PC-9 (cell line): Measurements from ENCODE around the gene COL15A1. TPM values are rescaled to one million over a fixed set of nuclear protein-coding genes. Genes with fewer than 3 reads are reported as not detected.

Experiments
- BruUV-seq: library from RNA; stranded (reverse); fragments of 400-500 nt; replicated peaks from 2 replicates; lab custom pipeline; 2021; lab: Mats Ljungman, UMichigan
- CTCF ChIA-PET: fragments of 300-600 bp; sonication (Branson Sonifier 250); formaldehyde crosslinking; loops from one replicate; lab custom pipeline; 2022; ENCODE audit warnings: antibody characterized with exemption; lab: Charles Lee
- POLR2A ChIA-PET: fragments of 300-600 bp; sonication (Branson Sonifier 250); formaldehyde crosslinking; loops from one replicate; lab custom pipeline; 2022; ENCODE audit warnings: antibody characterized with exemption; ENCODE audit not compliant: unreplicated experiment; lab: Charles Lee
- DNase-seq, 2 experiments: peaks; one replicate each; pipeline versions ENCODE4 v3.0.0 to v3.0.0-alpha.2; 2015 to 2022; ENCODE audit warnings: mixed read lengths in 1 of 2
- H2AFZ ChIP-seq: fragments of 200-600 bp; sonication (generic); 2 replicates; pipeline ENCODE4 v1.8.1; 2017; ENCODE audit warnings: antibody characterized with exemption
- H3F3A ChIP-seq: fragments of 200-600 bp; sonication (generic); 2 replicates; pipeline ENCODE4 v1.8.1; 2017; ENCODE audit warnings: antibody characterized with exemption, mild to moderate bottlenecking, low read depth; ENCODE audit not compliant: insufficient read depth
- H3K27ac ChIP-seq: fragments of 200-600 bp; sonication (generic); 2 replicates; pipeline ENCODE4 v1.6.1; 2016; ENCODE audit warnings: mixed run types
- H3K27me3 ChIP-seq: fragments of 200-600 bp; sonication (generic); 2 replicates; pipeline ENCODE4 v1.6.1; 2016; ENCODE audit warnings: low read depth, mixed run types; ENCODE audit not compliant: insufficient read depth
- H3K36me3 ChIP-seq: fragments of 200-600 bp; sonication (generic); 2 replicates; pipeline ENCODE4 v1.6.1; 2016; ENCODE audit warnings: low read depth, mixed run types
- H3K4me1 ChIP-seq: fragments of 200-600 bp; sonication (generic); replicated peaks from 2 replicates; pipeline ENCODE4 v1.6.1; 2016; ENCODE audit warnings: mixed run types; ENCODE audit not compliant: insufficient read depth
- H3K4me2 ChIP-seq: fragments of 200-600 bp; sonication (generic); 2 replicates; pipeline ENCODE4 v1.6.1; 2017; ENCODE audit warnings: mixed run types
- H3K4me3 ChIP-seq: fragments of 200-600 bp; sonication (generic); 2 replicates; pipeline ENCODE4 v1.6.1; 2016; ENCODE audit warnings: mixed run types
- H3K79me2 ChIP-seq: fragments of 200-600 bp; sonication (generic); 2 replicates; pipeline ENCODE4 v1.6.1; 2017; ENCODE audit warnings: low read depth, mixed run types
- H3K9me2 ChIP-seq: fragments of 200-600 bp; sonication (generic); 2 replicates; pipeline ENCODE4 v1.8.1; 2017; ENCODE audit warnings: mild to moderate bottlenecking; ENCODE audit not compliant: insufficient read depth
- H3K9me3 ChIP-seq: fragments of 200-600 bp; sonication (generic); 2 replicates; pipeline ENCODE4 v1.8.1; 2016; ENCODE audit warnings: low read depth; ENCODE audit not compliant: insufficient read depth
- H4K20me1 ChIP-seq: fragments of 200-600 bp; sonication (generic); 2 replicates; pipeline ENCODE4 v1.8.1; 2017; ENCODE audit not compliant: insufficient read depth
- EZH2 ChIP-seq: fragments of 200-600 bp; sonication (generic); IDR thresholded peaks from 2 replicates; pipeline ENCODE4 v1.8.0; 2017; ENCODE audit warnings: antibody characterized with exemption, low read depth
- intact Hi-C: fragments of 100-400 bp; cut with micrococcal nuclease; formaldehyde crosslinking; loops from one replicate; pipeline ENCODE4 v1.10.0; 2022; ENCODE audit not compliant: unreplicated experiment
- total RNA-seq: library from RNA; stranded (reverse); gene quantifications from 2 replicates; pipeline ENCODE4 v1.2.3, GENCODE V29; 2021
- TF ChIP-seq, protein P1 (sequence below): fragments of 200-600 bp; sonication (generic); conservative IDR thresholded peaks from 2 replicates; pipeline ENCODE4 v1.6.1; 2017; ENCODE audit warnings: mixed run types, antibody characterized with exemption, mild to moderate bottlenecking, moderate library complexity

Gene COL15A1
- total RNA-seq, 1 experiment from 2014 or later, result not detected

DNA sequence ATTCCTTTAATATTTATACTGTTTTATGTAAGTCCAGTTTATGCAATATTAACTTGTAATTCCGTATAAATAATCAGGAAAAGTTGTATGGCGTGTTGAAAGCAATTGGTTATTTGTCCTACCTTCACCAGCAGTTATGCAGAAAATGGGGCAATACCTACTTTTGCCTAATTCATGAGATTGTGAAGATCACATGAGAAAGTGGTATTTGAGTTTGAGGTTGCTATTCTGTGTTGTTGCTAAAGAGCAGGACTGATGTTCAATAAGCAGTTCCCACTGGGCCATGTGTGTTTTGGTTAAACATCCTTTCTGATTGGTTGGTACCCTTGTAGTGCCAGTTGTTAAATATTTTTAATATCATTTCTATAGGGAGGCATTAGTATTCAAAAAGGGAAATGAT, 164.4 kb downstream of the COL15A1 start:
- ChIA-PET POLR2A (no interaction called here), CTCF (no interaction called here)
- TF ChIP-seq, protein P1, sequence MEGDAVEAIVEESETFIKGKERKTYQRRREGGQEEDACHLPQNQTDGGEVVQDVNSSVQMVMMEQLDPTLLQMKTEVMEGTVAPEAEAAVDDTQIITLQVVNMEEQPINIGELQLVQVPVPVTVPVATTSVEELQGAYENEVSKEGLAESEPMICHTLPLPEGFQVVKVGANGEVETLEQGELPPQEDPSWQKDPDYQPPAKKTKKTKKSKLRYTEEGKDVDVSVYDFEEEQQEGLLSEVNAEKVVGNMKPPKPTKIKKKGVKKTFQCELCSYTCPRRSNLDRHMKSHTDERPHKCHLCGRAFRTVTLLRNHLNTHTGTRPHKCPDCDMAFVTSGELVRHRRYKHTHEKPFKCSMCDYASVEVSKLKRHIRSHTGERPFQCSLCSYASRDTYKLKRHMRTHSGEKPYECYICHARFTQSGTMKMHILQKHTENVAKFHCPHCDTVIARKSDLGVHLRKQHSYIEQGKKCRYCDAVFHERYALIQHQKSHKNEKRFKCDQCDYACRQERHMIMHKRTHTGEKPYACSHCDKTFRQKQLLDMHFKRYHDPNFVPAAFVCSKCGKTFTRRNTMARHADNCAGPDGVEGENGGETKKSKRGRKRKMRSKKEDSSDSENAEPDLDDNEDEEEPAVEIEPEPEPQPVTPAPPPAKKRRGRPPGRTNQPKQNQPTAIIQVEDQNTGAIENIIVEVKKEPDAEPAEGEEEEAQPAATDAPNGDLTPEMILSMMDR, result no peak
- TF ChIP-seq EZH2, result no peak
- Histone ChIP-seq H3F3A (no peaks in the 10 kb centered on the region; the same call in 1 of the 2 replicates), H2AFZ (no peak overlapping the region), H3K4me2 (no peak overlapping the region), H3K4me3 (no peak overlapping the region), H3K4me1 (peaks cover 17% of the 10 kb centered on the region), H3K27ac (no peak overlapping the region), H3K9me3 (no peaks in the 10 kb centered on the region), H3K36me3 (no peaks in the 10 kb centered on the region), H3K79me2 (peaks cover 69% of the 10 kb centered on the region), H3K9me2 (peaks cover 3% of the 10 kb centered on the region; the same call in 1 of the 2 replicates), H3K27me3 (no peaks in the 10 kb centered on the region), H4K20me1 (peaks cover 14% of the 10 kb centered on the region; the same call in 1 of the 2 replicates)
- intact Hi-C loops, result loop anchor here (10.0 kb wide), 1 partner anchor 57 kb away; no protein-coding TSS in a partner anchor
- no peak for DNase-seq
- no TSS peak for BruUV-seq

- peaks cover 3% of the 10 kb centered on the region; the same call in 1 of the 2 replicates for H3K9me2 ChIP-seq
- H3K4me1 ChIP-seq, result peaks cover 8% of the 10 kb centered on the region; the same call in 1 of the 2 replicates
- no peaks in the 10 kb centered on the region for H3K27me3 ChIP-seq
- TF ChIP-seq, protein P1, result no peak
- TF ChIP-seq EZH2, result no peak
- H3K27ac ChIP-seq, result no peak overlapping the region
- H2AFZ ChIP-seq, result no peak overlapping the region
- intact Hi-C loops, result loop anchor here (10.0 kb wide), 1 partner anchor 55 kb away; no protein-coding TSS in a partner anchor
- H3F3A ChIP-seq, result no peaks in the 10 kb centered on the region
- CTCF ChIA-PET, result no interaction called here
- no peak overlapping the region for H3K4me2 ChIP-seq
- H4K20me1 ChIP-seq, result peaks cover 14% of the 10 kb centered on the region; the same call in 1 of the 2 replicates
- peaks cover 72% of the 10 kb centered on the region for H3K79me2 ChIP-seq
- no peaks in the 10 kb centered on the region for H3K36me3 ChIP-seq
- POLR2A ChIA-PET, result no interaction called here
- no peak for DNase-seq
- H3K4me3 ChIP-seq, result no peak overlapping the region
- no TSS peak for BruUV-seq
- no peaks in the 10 kb centered on the region for H3K9me3 ChIP-seq
Observed at GRCh38 chr9:99109522-99109921, 165.8 kb downstream of the COL15A1 start.

DNA sequence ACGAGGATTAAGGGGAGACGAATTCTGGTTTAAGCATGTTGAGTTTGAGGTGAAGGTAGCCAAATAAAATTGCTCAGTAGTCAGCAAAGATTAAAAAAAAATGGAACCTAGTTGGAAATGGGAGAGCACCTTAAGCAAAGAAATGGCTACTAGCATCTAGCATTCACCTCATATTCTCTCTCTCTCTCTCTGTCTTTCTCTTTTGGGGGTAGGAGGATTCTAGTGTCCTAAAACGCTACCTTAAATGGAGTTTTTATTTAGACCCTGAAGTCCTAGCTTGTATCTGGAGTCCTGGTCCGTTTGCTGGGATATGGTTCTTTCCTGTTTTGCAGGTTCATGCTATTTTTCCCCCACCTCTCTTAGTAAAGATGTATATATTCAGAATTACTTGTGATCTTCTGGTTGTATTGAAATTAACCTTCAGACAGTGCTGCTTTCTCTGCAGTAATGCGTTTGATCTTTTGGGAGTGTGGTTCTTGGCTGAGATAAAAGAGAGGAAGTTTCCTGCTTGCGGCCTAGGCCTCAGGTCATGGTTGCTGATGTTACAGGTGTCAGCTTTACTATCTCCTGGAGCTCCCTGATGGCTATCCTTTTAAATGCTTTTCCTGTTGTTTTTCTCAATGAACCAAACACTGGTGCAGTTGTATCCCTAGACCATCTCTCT, 169.2 kb downstream of the COL15A1 start:
- no peaks in the 10 kb centered on the region for H3K36me3 ChIP-seq
- POLR2A ChIA-PET, result no interaction called here
- intact Hi-C loops, result no loop called here
- peaks cover 3% of the 10 kb centered on the region; the same call in 1 of the 2 replicates for H3K9me2 ChIP-seq
- H3K27me3 ChIP-seq, result no peaks in the 10 kb centered on the region
- H3K79me2 ChIP-seq, result peaks cover 55% of the 10 kb centered on the region
- no TSS peak for BruUV-seq
- TF ChIP-seq, protein P1, result no peak
- TF ChIP-seq EZH2, result no peak
- DNase-seq, result no peak
- H3K4me3 ChIP-seq, result no peak overlapping the region
- H3F3A ChIP-seq, result no peaks in the 10 kb centered on the region
- H4K20me1 ChIP-seq, result 0 out of 2 replicates have a peak, but pooled peaks cover under 1% of the 10 kb centered on the region
- H3K27ac ChIP-seq, result no peak overlapping the region
- H3K4me1 ChIP-seq, result no peaks in the 10 kb centered on the region
- H3K9me3 ChIP-seq, result no peaks in the 10 kb centered on the region
- no peak overlapping the region for H2AFZ ChIP-seq
- H3K4me2 ChIP-seq, result no peak overlapping the region
- CTCF ChIA-PET, result no interaction called here
